ENCODE results near the gene NAP1L4.
A peak's percentile ranks its signal among the peaks of the same experiment; 100 is the strongest.

NAP1L4 gene

GRCh38 chr11:2992234-2992996 lies at the start of gene NAP1L4:
TSS of gene NAP1L4 (minus strand) at chr11:2992329. CDS start at chr11:2979220, 13,109 bp downstream.
- peak; percentile 95 for DNase-seq

- no peak for DNase-seq
These were observed 48.8 kb upstream of the NAP1L4 start for GRCh38 chr11:3040881-3041280.

- DNase-seq, result no peak
These were observed 45.8 kb upstream of the NAP1L4 start for GRCh38 chr11:3037945-3038271.

- peak; percentile 53 for DNase-seq
These were observed 45.2 kb upstream of the NAP1L4 start for GRCh38 chr11:3037040-3037944.

- DNase-seq, result no peak
These were observed 44.3 kb upstream of the NAP1L4 start for GRCh38 chr11:3036419-3036818.

GRCh38 chr11:3035333-3035732 lies 43.2 kb upstream of the NAP1L4 start:
- DNase-seq, result no peak

- no peak for DNase-seq
These were observed 38.4 kb upstream of the NAP1L4 start for GRCh38 chr11:3030289-3031070.

GRCh38 chr11:3028813-3029212 lies 36.7 kb upstream of the NAP1L4 start:
- DNase-seq, result no peak

GRCh38 chr11:3026803-3027202 lies 34.7 kb upstream of the NAP1L4 start:
- no peak for DNase-seq

GRCh38 chr11:3022982-3023381 lies 30.9 kb upstream of the NAP1L4 start:
- DNase-seq, result peak; percentile 41

- DNase-seq, result peak; percentile 63
These were observed 30.3 kb upstream of the NAP1L4 start for GRCh38 chr11:3022300-3022967.

GRCh38 chr11:3021125-3021524 lies 29.0 kb upstream of the NAP1L4 start:
- DNase-seq, result no peak

- DNase-seq, result no peak
These were observed 27.9 kb upstream of the NAP1L4 start for GRCh38 chr11:3020011-3020410.

GRCh38 chr11:3018596-3018995 lies 26.5 kb upstream of the NAP1L4 start:
- no peak for DNase-seq

GRCh38 chr11:3016861-3017260 lies 24.7 kb upstream of the NAP1L4 start:
- no peak for DNase-seq

- DNase-seq, result no peak
These were observed 23.7 kb upstream of the NAP1L4 start for GRCh38 chr11:3015796-3016195.

- no peak for DNase-seq
These were observed 22.8 kb upstream of the NAP1L4 start for GRCh38 chr11:3014943-3015342.

GRCh38 chr11:3014057-3014938 lies 22.2 kb upstream of the NAP1L4 start:
- no peak for DNase-seq

- DNase-seq, result no peak
These were observed 20.1 kb upstream of the NAP1L4 start for GRCh38 chr11:3011891-3012885.

GRCh38 chr11:3010521-3011275 lies 18.6 kb upstream of the NAP1L4 start:
- no peak for DNase-seq

Data from NCI-H226 (cell line).